HG02970 (cell line): ENCODE results near the gene HMCN2.
"Not testable (repeated sequence)": the region's sequence is repeated elsewhere in the genome, so short reads cannot be mapped to it uniquely, and the experiment has no call there.

Experiments used
- ATAC-seq: cut with Tn5 transposase; IDR thresholded peaks from one replicate; pipeline ENCODE4 v1.9.1; 2021; ENCODE audit warnings: mild to moderate bottlenecking, moderate library complexity, moderate number of reproducible peaks; ENCODE audit not compliant: unreplicated experiment, low FRiP score

Gene HMCN2

GRCh38 chr9:130239741-130240241 lies 25.8 kb upstream of the HMCN2 start:
- ATAC-seq, result no peak

- no peak for ATAC-seq
Measured at GRCh38 chr9:130240410-130241197, 25.0 kb upstream of the HMCN2 start.

DNA sequence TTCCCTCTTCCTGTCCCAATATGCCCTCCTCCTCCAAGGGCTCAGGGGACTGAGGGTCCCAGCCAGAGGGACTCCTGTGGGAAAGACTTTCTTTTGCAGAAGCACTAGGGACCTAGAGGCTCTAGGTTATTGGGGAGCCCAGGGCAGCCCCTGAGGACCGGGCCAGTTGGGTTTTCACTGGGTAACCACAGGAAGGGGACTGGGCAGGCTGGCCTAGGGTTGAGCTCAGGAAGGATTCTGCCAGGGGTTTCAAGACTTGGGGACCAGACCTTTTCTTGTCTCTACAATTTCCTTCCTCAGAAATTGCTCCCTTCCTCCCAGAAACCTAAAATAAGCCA lies 24.4 kb upstream of the HMCN2 start:
- no peak for ATAC-seq

- no peak for ATAC-seq
Measured at GRCh38 chr9:130242270-130243014, 23.1 kb upstream of the HMCN2 start.

DNA sequence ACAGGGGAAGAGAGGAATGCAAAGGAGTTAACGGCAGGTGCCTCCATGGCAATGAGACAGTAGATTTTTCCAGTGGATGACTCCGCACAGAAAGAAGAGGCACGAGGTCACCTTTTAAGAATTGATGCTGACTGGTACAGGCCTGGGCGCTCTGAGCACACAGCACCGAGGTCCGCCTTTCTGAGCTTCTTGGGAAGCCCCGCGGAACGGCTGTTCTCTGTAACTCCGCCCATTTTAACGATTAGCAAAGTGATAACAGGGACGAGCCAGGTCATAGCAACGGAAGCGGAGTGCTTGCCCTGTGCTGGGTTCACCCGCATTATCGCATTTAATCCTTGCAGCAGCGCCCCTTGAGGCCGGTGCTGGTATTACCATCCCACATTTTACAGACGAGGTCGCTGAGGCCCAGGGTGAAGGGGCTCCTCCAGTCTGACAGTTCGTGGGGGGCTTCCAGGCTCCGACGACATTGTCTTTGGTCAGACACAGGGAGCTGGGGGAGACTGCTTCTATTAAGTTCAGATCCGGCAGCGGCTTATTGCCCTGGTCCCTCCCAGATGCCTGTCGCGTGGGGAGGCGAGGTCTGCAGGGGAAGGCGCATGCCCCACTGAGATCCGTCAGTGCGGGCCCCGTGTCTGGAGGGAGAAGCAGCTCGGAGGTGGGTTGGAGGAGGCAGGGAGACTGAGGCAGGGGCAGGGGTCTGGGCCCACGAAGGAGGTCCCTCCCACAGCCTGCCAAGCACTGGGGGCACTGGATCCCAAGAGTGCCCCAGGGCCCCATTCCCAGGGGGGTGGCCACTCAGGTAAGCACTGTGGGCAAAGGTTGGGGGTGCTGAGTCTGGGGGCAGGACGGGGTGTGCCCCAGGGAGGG lies 22.3 kb upstream of the HMCN2 start:
- no peak for ATAC-seq

GRCh38 chr9:130243882-130244170 lies 21.7 kb upstream of the HMCN2 start:
- no peak for ATAC-seq

GRCh38 chr9:130244548-130245165 lies 20.9 kb upstream of the HMCN2 start:
- ATAC-seq, result no peak

DNA sequence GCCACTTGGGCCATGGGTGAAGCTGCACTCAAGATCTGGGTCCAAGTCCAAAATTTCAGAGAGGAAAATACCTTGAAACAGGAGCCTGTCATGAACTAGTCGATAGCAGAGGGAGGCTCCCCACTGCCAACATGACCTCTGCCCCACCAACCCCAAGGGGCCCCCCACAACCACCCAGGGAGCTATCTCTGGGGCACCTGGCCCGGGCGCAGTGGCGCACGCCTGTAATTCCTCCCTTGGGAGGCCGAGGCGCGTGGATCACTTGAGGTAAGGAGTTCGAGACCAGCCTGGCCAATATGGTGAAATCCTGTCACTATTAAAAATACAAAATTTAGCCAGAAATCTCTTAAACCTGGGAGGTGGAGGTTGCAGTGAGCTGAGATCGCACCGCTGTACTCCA lies 20.1 kb upstream of the HMCN2 start:
- no peak for ATAC-seq

GRCh38 chr9:130246126-130246525 lies 19.4 kb upstream of the HMCN2 start:
- no peak for ATAC-seq

- no peak for ATAC-seq
Measured at GRCh38 chr9:130254747-130255630, 10.6 kb upstream of the HMCN2 start.

DNA sequence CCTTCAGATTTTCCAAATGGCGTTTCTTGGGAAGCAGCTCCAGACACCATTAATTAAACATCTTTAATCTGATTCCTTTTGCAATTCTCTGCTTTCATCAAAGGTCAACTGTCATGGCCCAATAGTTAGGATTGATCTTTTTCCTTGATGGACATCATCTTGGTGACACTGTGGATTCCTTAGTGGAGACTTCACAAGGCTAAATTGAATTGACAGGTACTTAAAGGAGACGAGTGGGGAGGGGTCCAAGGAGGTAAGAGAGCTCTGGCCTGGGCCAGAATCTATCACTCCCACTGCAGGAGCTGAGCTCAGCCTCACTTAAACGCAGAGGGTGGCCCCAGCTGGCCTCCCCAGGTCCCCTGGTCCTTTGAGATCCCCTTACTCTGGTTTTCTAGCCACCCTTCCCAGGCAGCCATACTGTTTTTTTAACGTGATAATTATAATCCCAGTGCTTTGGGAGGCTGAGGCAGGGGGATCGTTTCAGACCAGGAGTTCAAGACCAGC lies 9.9 kb upstream of the HMCN2 start:
- no peak for ATAC-seq

DNA sequence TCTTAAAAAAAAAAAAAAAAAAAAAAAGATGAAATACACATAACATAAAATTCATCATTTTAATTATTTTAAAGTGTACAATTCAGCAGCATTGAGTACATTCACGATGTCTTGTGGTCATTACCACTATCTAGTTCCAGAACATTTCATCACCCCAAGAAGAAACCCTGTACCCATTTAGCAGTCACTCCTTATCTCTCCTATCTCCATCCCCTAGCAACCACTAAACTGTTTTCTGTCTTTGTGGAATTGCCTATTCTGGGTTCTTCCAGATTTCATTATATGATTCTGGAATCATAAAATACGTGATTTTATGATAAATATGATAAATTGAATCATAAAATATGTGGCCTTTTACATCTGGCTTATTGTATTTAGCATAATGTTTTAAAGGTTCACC lies 8.9 kb upstream of the HMCN2 start:
- no peak for ATAC-seq

- not testable (repeated sequence) for ATAC-seq
Measured at GRCh38 chr9:130258137-130258536, 7.4 kb upstream of the HMCN2 start.

DNA sequence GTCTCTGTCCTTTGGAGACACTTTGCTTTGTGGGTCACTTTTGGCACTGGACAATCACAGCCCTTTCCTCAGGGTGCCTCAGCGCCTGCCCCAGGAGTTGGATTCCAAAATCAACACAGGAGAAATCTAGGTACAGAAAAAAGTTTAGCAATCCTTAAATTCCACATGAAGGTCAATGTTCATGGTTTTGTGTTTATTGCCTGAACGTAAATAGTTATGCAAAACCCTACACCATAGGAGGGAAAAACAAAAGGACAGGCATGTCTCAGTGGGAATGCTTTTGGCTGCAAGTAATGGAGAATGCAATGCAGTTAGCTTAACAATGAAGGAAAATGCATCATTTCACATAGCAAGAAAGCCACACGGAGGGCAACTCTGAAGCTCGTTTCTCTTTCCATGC lies 6.5 kb upstream of the HMCN2 start:
- no peak for ATAC-seq

GRCh38 chr9:130260816-130261765 lies 4.5 kb upstream of the HMCN2 start:
- no peak for ATAC-seq

DNA sequence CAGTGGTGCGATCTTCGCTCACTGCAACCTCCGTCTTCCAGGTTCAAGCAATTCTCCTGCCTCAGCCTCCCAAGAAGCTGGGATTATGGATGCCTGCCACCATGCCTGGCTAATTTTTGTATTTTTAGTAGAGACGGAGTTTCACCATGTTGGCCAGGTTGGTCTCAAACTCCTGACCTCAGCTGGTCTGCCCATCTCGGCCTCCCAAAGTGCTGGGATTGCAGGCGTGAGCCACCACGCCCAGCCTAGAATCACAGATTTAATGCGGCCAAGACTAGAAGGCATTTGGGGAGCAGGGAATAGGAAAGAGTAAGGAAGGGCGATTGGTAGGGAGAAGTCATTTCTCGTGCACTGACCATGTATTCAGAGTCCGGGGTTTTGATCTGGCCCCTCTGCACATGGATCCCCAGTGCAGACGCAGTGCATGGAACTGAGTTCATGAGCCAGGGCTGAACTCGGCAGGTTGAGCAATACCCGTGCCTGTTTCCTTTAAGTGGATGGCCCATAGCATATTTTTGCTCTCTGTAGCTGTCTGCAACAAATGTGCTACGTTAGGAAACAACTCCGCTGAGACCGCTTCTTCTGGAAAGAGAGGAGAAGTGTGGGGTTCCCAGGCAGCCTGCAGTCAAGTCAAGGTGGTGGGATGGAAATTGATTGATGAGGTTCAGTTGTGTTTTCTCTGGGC lies 3.4 kb upstream of the HMCN2 start:
- ATAC-seq, result no peak

DNA sequence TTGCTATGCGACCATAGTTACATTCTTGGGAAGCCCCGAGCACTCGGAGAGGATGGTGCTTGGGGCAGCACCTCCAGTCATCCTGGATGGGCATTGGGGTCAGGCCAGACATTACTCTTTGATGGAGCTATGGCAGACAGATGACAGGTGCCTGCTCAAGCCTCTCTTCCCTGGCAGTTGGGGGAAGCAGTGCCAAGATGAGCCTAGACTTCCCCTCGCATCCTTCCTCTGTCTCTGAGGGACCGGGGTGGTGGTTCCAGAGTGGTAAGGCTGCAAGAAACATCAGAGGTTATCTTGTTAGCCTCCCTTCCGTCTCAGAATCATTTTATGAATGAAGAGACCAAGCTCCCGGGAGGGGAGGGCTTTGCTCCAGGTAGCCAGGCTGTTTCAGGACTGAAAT lies 2.8 kb upstream of the HMCN2 start:
- no peak for ATAC-seq
